Measurements from ENCODE around the gene ANKMY2.

DNA sequence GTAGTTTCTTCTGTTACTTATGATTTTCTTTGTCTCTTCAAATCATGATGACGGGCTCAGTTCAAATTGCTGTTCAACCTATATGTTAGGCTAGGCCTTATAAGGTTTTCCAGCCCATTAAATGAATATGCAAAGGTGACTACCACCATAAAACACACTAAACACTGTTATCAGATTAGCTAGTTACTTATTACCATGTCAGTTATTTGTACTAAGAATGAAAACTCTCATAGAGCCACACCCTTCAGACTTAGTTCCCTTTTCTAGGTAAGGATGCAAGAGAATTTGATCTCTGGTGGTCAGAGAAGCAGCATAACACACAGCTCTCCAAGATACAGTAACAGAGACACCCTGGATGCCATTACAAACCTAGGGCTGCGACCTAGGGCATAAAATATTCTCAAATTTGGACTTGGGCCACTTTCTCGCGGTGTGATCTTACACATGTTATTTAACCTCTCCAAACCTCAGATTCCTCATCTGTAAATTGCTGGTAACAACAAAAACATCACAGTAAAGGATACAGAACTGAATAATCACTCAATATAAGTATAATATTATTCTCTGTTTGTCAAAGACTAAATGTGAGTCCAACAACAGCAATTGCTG lies 35.6 kb downstream of the ANKMY2 start:
- TF ChIP-seq CTCF (conservative IDR thresholded peaks at IDR 0.05) (no peak), EZH2 (IDR thresholded peaks at IDR 0.05; ENCODE audit: low read depth) (no peak)
